ENCODE data around the gene CEACAM1. TPM values are rescaled to one million over a fixed set of nuclear protein-coding genes. Genes with fewer than 3 reads are reported as not detected.
"Not testable (repeated sequence)": the region's sequence is repeated elsewhere in the genome, so short reads cannot be mapped to it uniquely, and the experiment has no call there.

Gene CEACAM1
- total RNA-seq, 2 donors from 2014 or later, result 2.6 to 3.0 TPM

- intact Hi-C loops (cut with DNase I), result no loop called here
- DNase-seq (ENCODE audit: low spot score), result no peak
These were observed 66.5 kb downstream of the CEACAM1 start for GRCh38 chr19:42461700-42462324.

- intact Hi-C loops (cut with DNase I), result not testable (repeated sequence)
These were observed 67.0 kb downstream of the CEACAM1 start for GRCh38 chr19:42461231-42461630.

GRCh38 chr19:42459926-42460325 is 68.4 kb downstream of the CEACAM1 start:
- intact Hi-C loops (cut with DNase I), result no loop called here
- no peak for DNase-seq (ENCODE audit: low spot score)

More at GRCh38 chr19:42461231-42461630, 67.0 kb downstream of the CEACAM1 start:
- not testable (repeated sequence) for DNase-seq (ENCODE audit: low spot score)

Other genes starting within 250 kb of the CEACAM1 start
- under 1 TPM in 1 of 2 donors, not detected in 1; 0.19 TPM for gene PRR19, start 226.3 kb downstream of the CEACAM1 start, total RNA-seq
- 1 to 10 TPM; 5.7 to 5.8 TPM for gene PAFAH1B3, start 225.9 kb downstream of the CEACAM1 start, total RNA-seq
- under 1 TPM in 1 of 2 donors, not detected in 1; 0.14 TPM for gene TMEM145, start 215.2 kb downstream of the CEACAM1 start, total RNA-seq
- 10 to 100 TPM; 16.8 to 20.4 TPM for gene MEGF8, start 202.8 kb downstream of the CEACAM1 start, total RNA-seq
- under 1 TPM; 0.52 to 0.88 TPM for gene CNFN, start 138.2 kb downstream of the CEACAM1 start, total RNA-seq
- 1 to 10 TPM; 4.4 to 6.7 TPM for gene LIPE, start 101.1 kb downstream of the CEACAM1 start, total RNA-seq
- not detected for gene CXCL17, start 85.5 kb downstream of the CEACAM1 start, total RNA-seq
- under 1 TPM in 1 of 2 donors, not detected in 1; 0.23 TPM for gene CEACAM8, start 66.4 kb upstream of the CEACAM1 start, total RNA-seq
- gene PSG3, start 212.0 kb upstream of the CEACAM1 start, total RNA-seq, result not detected
- not detected for gene PSG8, start 237.2 kb upstream of the CEACAM1 start, total RNA-seq

Measured in posterior vena cava (tissue), 2 donors.